Amygdala (tissue), 56 donors: ENCODE data around the gene SLC6A18.

Experiments
- DNase-seq, 56 donors: peaks; one replicate each; lab custom pipeline; 2025; lab: John Stamatoyannopoulos, UW

SLC6A18 gene

GRCh38 chr5:1186351-1187233 lies 38.6 kb upstream of the SLC6A18 start:
- no peak for DNase-seq

GRCh38 chr5:1187234-1187949 lies 37.8 kb upstream of the SLC6A18 start:
- DNase-seq, result no peak

GRCh38 chr5:1187950-1188334 lies 37.2 kb upstream of the SLC6A18 start:
- no peak for DNase-seq

- no peak for DNase-seq
Measured at GRCh38 chr5:1188464-1188863, 36.7 kb upstream of the SLC6A18 start.

DNA sequence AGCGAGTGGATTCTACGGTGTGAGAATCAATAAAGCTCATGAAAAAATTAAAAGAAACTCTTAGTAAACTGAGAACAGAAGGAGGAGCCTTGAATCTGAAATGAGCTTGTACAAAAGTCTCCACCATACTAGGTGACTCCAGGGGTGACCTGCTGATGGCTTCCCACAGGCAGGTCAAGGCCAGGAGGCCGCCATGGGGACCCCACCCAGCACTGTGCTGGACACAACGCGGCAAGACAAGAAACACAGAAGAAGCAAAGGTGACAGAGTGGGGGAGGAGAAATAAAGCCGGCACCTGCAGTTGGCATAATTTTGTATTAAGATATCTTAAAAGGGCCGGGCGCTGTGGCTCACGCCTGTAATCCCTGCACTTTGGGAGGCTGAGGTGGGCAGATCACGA lies 35.9 kb upstream of the SLC6A18 start:
- DNase-seq, result no peak

GRCh38 chr5:1190278-1190677 lies 34.9 kb upstream of the SLC6A18 start:
- no peak for DNase-seq

DNA sequence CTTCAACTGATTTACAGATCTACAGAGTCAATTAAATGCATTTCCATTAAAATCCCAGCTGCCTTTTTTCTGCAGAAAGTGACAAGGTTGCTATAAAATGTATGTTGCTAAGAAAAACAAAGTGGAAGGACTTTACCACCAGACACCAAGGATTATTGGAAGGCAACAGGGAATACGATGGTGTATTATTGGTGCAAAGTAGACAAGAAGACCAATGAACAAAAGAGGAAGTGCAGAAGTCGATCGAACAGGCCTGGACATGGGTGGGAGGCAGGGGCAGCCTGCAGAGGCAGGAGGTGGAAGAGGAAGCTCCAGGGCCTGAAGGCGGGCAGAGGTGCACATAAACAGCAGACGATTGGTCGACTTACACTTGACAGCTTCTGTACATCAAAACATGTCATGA lies 34.3 kb upstream of the SLC6A18 start:
- DNase-seq, result no peak

DNA sequence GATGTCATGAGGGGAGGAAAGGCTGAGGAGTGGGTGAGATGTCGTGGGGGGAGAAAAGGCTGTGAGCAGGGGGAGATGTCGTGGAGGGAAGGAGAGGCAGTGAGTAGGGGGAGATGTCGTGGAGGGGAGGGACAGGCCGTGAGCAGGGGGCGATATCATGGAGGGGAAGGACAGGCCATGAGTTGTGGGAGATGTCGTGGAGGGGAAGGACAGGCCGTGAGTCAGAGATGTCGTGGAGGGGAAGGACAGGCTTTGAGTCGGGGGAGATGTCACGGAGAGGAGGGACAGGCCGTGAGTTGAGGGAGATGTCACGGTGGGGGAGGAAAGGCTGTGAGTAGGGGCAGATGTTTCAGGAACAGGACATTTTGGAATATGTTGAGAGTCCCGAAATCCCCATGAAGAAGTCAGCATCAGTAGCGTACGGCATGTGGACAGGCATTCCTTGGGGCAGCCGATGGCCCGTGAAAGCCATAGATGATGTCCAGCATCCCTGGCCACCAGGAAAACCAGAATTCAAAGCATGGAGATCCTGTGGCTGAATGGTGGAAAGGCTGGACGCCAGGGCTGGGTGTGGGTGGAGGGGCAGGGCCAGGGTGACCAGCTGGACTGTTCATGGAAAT lies 32.1 kb upstream of the SLC6A18 start:
- DNase-seq, result no peak

GRCh38 chr5:1193591-1193985 lies 31.6 kb upstream of the SLC6A18 start:
- DNase-seq, result no peak

- DNase-seq, result no peak
Measured at GRCh38 chr5:1194378-1194777, 30.8 kb upstream of the SLC6A18 start.

GRCh38 chr5:1195439-1195838 lies 29.7 kb upstream of the SLC6A18 start:
- no peak for DNase-seq

DNA sequence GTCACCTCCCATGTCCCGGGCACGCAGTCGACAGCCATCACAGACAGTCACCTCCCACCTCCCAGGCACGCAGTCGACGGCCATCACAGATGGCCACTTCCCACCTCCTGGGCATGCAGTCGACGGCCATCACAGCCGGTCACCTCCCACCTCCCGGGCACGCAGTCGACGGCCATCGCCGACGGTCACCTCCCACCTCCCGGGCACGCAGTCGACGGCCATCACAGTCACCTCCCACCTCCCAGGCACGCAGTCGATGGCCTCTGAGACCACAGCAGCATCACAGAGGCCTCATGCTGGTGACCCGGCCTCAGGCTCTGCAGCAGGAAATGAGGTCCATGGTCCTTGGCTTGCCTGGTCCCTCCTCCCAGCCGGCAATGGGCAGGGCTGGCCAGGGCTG lies 29.3 kb upstream of the SLC6A18 start:
- no peak for DNase-seq

GRCh38 chr5:1196562-1196961 lies 28.6 kb upstream of the SLC6A18 start:
- no peak for DNase-seq

GRCh38 chr5:1197876-1198666 lies 27.1 kb upstream of the SLC6A18 start:
- DNase-seq, result no peak

GRCh38 chr5:1199340-1199648 lies 25.9 kb upstream of the SLC6A18 start:
- DNase-seq, result no peak

DNA sequence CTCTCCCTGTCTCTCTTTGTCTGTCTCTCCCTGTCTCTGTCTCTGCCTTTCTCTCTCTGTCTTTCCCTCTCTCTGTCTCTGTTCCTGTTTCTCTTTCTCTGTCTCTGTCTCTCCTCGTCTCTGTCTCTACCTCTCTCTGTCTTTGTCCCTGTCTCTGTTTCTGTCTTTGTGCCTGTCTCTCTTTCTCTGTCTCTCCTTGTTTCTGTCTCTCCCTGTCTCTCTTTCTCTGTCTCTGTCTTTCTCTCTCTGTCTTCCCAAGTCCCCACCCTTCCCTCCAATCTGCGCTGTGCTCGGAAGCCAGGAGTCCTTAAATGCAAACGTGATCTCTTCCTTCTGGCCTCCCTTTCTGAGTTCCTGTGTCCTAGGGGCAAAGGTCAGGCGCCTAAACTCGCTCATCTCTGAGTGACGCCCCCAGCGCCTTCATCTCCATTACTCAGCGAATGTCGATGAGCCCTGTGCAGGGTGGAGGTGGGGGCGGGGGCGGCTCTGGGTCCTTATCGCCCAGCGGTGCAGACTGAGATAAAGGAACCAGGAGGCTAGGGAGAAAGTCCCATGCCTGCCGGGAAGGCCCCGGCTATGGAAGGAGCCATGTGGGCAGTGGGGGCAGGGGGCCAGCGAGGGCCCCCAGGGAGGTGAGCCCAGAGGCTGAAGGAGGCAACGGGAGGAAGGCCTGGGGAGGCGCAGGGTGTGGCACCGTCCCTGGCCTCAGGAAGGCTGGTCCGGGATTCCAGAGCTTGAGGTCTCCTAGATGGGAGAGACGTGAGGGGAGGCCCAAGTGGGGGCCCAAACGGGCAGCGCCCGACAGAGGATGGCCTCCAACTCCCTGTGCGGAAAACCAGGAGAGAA lies 25.3 kb upstream of the SLC6A18 start:
- no peak for DNase-seq

DNA sequence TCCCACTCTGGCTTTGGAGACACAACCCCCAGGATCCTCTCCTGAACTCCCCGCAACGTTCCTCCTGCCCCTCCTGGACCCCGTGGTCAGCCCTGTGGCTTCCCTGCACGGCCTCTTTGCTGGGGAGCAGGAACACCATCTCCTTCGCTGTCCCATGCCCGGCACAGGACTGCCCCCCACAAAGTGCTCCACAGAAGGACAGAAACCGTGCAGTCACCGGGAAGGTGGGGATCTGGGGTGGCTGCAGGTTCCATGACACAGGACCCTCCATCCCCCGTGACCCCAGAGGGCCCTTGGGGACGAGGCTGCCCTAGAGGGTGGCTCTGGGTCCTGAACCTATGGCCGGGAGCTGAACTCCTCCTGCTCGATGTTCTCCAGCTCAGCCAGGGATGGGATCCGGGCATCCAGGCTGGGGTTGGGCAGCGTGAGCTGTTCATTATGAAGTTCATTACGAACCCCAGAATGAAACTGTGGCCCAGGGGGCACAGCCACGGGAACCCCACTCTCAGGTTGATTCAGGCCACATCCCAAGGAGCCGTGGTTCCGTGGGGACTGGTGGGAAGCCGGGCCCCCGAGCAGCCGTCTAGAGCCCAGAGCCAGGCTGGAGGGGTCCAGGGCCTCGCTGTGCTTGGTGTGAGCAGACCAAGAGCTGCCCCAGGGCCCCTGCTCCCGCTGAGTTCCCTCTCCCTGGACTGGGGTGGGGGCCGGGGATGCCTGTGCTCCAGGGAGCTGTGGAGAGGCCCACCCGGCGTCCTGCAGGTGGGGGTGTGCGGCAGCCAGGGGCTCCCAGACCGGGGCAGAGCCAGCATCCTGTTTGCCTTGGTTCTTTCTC lies 24.5 kb upstream of the SLC6A18 start:
- no peak for DNase-seq

- no peak for DNase-seq
Measured at GRCh38 chr5:1201327-1202025, 23.7 kb upstream of the SLC6A18 start, which contains the start of gene SLC6A19. SLC6A19 (plus strand) TSS chr5:1201595; CDS start chr5:1201651, 56 bp downstream.
